Measurements from ENCODE around the gene USP8. TPM values are rescaled to one million over a fixed set of nuclear protein-coding genes. Genes with fewer than 3 reads are reported as not detected.

USP8 gene
- polyA plus RNA-seq, 1 donor from 2014 or later = 31.8 TPM

GRCh38 chr15:50558012-50558411 lies 133.8 kb downstream of the USP8 start:
- no peak overlapping the region for H3K9ac ChIP-seq (ENCODE audit: low read length)
- TF ChIP-seq TAF1 (IDR thresholded peaks at IDR 0.05; ENCODE audit: low read depth) = no peak
- TF ChIP-seq EZH2 (IDR thresholded peaks at IDR 0.05; ENCODE audit: borderline replicate concordance, insufficient read depth, low read length, poor library complexity, severe bottlenecking) = no peak
- TF ChIP-seq MXI1 (conservative IDR thresholded peaks at IDR 0.05; ENCODE audit: poor library complexity, severe bottlenecking) = no peak
- no peak for TF ChIP-seq REST (IDR thresholded peaks at IDR 0.05; ENCODE audit: borderline replicate concordance)
- TF ChIP-seq SMC3 (conservative IDR thresholded peaks at IDR 0.05; ENCODE audit: poor library complexity) = no peak
- no peak for TF ChIP-seq RAD21 (conservative IDR thresholded peaks at IDR 0.05)
- TF ChIP-seq EP300 (conservative IDR thresholded peaks at IDR 0.05; ENCODE audit: poor library complexity, severe bottlenecking) = no peak
- no peak for TF ChIP-seq CTCF (IDR thresholded peaks at IDR 0.05; ENCODE audit: poor library complexity, severe bottlenecking)
- TF ChIP-seq POLR2AphosphoS5 (IDR thresholded peaks at IDR 0.05) = no peak
- no peak overlapping the region for H3K4me3 ChIP-seq (ENCODE audit: low read length)

GRCh38 chr15:50562735-50563640 lies 138.8 kb downstream of the USP8 start:
- TF ChIP-seq RAD21 (conservative IDR thresholded peaks at IDR 0.05) (no peak), POLR2AphosphoS5 (IDR thresholded peaks at IDR 0.05) (no peak), CTCF (IDR thresholded peaks at IDR 0.05; ENCODE audit: poor library complexity, severe bottlenecking) (no peak), REST (IDR thresholded peaks at IDR 0.05; ENCODE audit: borderline replicate concordance) (no peak), EP300 (conservative IDR thresholded peaks at IDR 0.05; ENCODE audit: poor library complexity, severe bottlenecking) (no peak), EZH2 (IDR thresholded peaks at IDR 0.05; ENCODE audit: borderline replicate concordance, insufficient read depth, low read length, poor library complexity, severe bottlenecking) (no peak), MXI1 (conservative IDR thresholded peaks at IDR 0.05; ENCODE audit: poor library complexity, severe bottlenecking) (no peak), TAF1 (IDR thresholded peaks at IDR 0.05; ENCODE audit: low read depth) (no peak), SMC3 (conservative IDR thresholded peaks at IDR 0.05; ENCODE audit: poor library complexity) (no peak)
- H3K9me2 ChIP-seq (ENCODE audit: insufficient read depth, low read length) = no peaks in the 10 kb centered on the region

More at GRCh38 chr15:50558012-50558411, 133.8 kb downstream of the USP8 start:
- Histone ChIP-seq H2AFZ (ENCODE audit: low read depth, low read length) (no peak overlapping the region), H3F3A (ENCODE audit: insufficient read depth, low read length, poor library complexity, severe bottlenecking) (no peaks in the 10 kb centered on the region), H3K9me3 (ENCODE audit: low read length) (no peaks in the 10 kb centered on the region), H3K36me3 (ENCODE audit: insufficient read depth, low read length) (no peaks in the 10 kb centered on the region), H3K79me2 (replicated peaks; ENCODE audit: insufficient read depth, low read length) (no peaks in the 10 kb centered on the region), H3K9me2 (ENCODE audit: insufficient read depth, low read length) (no peaks in the 10 kb centered on the region), H3K27ac (ENCODE audit: low read length) (no peak overlapping the region), H3K4me2 (ENCODE audit: low read length) (no peak overlapping the region), H3K27me3 (ENCODE audit: insufficient read depth, low read depth, low read length) (no peaks in the 10 kb centered on the region), H4K20me1 (ENCODE audit: insufficient read depth) (no peaks in the 10 kb centered on the region)

More at GRCh38 chr15:50562735-50563640, 138.8 kb downstream of the USP8 start:
- no peaks in the 10 kb centered on the region for H3F3A ChIP-seq (ENCODE audit: insufficient read depth, low read length, poor library complexity, severe bottlenecking)
- no peaks in the 10 kb centered on the region for H3K79me2 ChIP-seq (replicated peaks; ENCODE audit: insufficient read depth, low read length)
- H3K9me3 ChIP-seq (ENCODE audit: low read length) = no peaks in the 10 kb centered on the region
- H4K20me1 ChIP-seq (ENCODE audit: insufficient read depth) = no peaks in the 10 kb centered on the region
- H3K36me3 ChIP-seq (ENCODE audit: insufficient read depth, low read length) = no peaks in the 10 kb centered on the region
- no peaks in the 10 kb centered on the region for H3K27me3 ChIP-seq (ENCODE audit: insufficient read depth, low read depth, low read length)
- no peak overlapping the region for H2AFZ ChIP-seq (ENCODE audit: low read depth, low read length)
- H3K9ac ChIP-seq (ENCODE audit: low read length) = no peak overlapping the region
- H3K27ac ChIP-seq (ENCODE audit: low read length) = no peak overlapping the region
- H3K4me2 ChIP-seq (ENCODE audit: low read length) = no peak overlapping the region
- no peak overlapping the region for H3K4me3 ChIP-seq (ENCODE audit: low read length)
